Activated T-cell treated with anti-CD3 and anti-CD28 coated beads, Interleukin-2, amount 50 U/mL, for 24 hours (primary cell): ENCODE results near the gene ANXA3.

Experiments used
- DNase-seq: peaks from one replicate; pipeline ENCODE4 v3.0.0-alpha.2; 2020
- H3K27ac Mint-ChIP-seq: 2 replicates; pipeline ENCODE4 v1.8.0; 2020; ENCODE audit warnings: mild to moderate bottlenecking, mixed read lengths
- H3K27me3 Mint-ChIP-seq: 2 replicates; pipeline ENCODE4 v1.8.0; 2020; ENCODE audit warnings: mixed read lengths
- H3K36me3 Mint-ChIP-seq: 2 replicates; pipeline ENCODE4 v1.8.0; 2020; ENCODE audit warnings: low read depth, mixed read lengths
- H3K4me1 Mint-ChIP-seq: 2 replicates; pipeline ENCODE4 v1.8.0; 2020; ENCODE audit warnings: low read depth, mixed read lengths
- H3K4me3 Mint-ChIP-seq: 2 replicates; pipeline ENCODE4 v1.8.0; 2020; ENCODE audit warnings: mild to moderate bottlenecking, moderate library complexity, mixed read lengths
- H3K9me3 Mint-ChIP-seq: 2 replicates; pipeline ENCODE4 v1.8.0; 2020; ENCODE audit warnings: mixed read lengths

The ANXA3 gene

DNA sequence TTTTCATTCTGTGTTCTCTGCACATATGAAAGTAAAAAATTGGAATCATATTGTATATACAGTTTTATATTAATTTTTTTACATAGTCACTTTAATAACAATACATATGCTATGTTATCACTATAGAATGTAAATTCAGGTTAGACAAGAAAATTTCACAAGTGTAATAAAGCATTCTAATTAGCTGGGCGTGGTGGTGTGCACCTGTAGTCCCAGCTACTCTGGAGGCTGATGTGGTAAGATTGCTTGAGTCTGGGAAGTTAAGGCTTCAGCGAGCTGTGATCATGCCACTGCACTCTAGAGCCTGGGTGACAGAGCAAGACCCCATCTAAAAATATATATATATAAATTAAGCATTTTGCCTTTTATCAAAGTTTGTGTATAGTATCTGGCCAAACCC, 95.7 kb downstream of the ANXA3 start:
- Mint-ChIP-seq H3K36me3 (no peaks in the 10 kb centered on the region), H3K27me3 (no peaks in the 10 kb centered on the region), H3K4me1 (peaks cover 6% of the 10 kb centered on the region), H3K9me3 (no peaks in the 10 kb centered on the region), H3K4me3 (no peak overlapping the region), H3K27ac (no peak overlapping the region)
- no peak for DNase-seq

DNA sequence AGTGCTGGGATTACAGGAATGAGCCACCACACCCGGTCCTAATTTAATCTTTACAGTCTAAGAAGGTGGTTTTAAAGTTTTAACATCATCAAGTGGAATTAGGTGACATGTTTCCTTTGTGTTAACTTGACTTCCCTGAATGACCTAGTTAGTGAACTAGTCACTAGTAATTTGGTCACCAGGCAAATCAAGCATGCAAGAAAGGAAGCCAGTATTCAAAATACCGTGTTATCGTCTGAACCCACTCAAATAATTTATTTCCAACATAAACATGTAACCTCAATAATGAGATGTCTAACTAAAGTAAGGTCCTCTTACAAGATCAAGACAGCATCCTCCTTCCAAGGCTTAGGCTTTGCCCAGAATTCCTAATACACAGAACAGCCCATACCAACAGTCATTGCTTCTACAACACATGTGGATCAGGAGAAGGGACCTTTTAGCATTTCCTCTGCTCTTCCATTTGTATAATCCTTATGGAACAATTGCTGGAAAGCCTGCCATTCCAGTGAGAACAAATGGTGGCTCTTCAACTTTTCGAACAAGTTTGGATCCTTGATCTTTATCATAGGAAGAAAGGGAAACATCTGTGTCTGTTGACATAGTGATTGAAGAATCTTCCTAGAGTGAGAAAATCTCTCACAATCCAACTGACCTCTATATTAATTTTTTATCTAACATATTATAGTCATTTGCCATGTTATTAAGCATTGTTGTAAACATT, 97.2 kb downstream of the ANXA3 start:
- Mint-ChIP-seq H3K4me1 (peaks cover 8% of the 10 kb centered on the region), H3K36me3 (no peaks in the 10 kb centered on the region), H3K4me3 (no peak overlapping the region), H3K27me3 (no peaks in the 10 kb centered on the region), H3K27ac (no peak overlapping the region), H3K9me3 (no peaks in the 10 kb centered on the region)
- DNase-seq = no peak

DNA sequence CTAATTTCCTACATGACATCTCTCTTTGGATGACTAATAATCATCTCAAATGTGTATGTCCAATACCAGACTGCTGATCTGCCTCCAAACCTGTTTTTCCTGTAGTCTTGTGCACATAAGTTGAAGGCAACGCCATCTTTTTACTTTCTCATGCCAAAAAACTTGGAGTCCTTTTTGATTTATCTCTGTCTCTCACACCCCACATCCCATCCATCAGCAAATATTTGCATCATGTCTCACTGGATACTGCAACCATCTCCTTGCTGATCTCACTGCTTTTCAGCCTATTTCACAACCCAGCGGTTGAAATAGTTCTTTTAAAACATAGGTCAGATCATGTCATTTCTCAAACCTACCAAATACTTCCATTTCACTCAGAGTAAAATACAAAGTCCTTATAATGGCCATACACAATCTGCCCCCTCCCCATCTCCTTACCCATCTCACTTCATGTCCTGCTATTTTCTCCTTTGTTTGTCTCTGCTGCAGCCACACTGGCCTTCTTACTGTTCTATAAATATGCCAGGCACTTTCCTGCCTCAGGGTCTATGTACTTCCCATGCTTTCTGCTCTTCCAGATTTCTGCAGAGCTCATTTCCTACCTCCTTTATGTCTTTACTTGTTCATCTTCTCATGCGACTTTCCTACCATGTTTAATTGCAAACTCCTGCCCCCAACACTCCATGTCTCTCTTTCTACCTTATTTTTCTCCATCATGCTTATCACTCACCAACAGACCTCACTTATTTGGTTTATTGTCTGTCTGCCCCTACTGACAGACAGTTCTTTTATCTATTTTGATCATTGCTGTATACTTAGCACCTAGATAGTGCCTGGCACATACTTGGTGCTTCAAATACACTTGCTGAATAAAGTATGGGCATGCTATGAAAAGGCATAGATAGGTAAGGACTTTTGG, 98.8 kb downstream of the ANXA3 start:
- DNase-seq = no peak
- Mint-ChIP-seq H3K36me3 (no peaks in the 10 kb centered on the region), H3K27ac (no peak overlapping the region), H3K4me3 (no peak overlapping the region), H3K4me1 (peaks cover 8% of the 10 kb centered on the region), H3K27me3 (no peaks in the 10 kb centered on the region), H3K9me3 (no peaks in the 10 kb centered on the region)

DNA sequence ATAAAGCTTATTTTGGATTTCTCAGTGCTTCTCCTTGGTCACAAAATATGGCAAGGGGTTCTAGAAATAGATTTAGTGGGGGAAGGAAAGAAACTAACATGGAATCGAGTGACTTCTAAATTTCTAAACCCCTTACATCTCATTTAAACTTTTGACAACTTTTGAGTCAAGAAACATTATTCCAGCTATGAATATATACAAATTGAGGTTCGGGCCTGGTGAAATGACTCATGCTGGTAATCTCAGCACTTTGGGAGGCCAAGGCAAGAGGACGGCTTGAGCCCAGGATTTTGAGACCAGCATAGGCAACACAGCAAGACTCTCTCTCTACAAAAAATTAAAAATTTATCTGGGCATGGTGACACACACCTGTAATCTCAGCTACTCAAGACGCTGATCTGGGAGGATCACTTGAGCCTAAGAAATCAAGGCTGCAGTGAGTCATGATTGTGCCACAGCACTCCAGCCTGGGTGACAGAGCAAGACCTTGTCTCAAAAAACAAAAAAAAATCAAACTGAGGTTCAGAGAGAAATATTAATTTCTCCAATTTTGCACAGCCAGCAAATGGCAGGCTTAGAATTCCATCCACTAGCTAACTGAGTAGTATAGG, 99.8 kb downstream of the ANXA3 start:
- H3K9me3 Mint-ChIP-seq = no peaks in the 10 kb centered on the region
- no peak for DNase-seq
- no peak overlapping the region for H3K27ac Mint-ChIP-seq
- H3K36me3 Mint-ChIP-seq = no peaks in the 10 kb centered on the region
- H3K4me1 Mint-ChIP-seq = peaks cover 13% of the 10 kb centered on the region
- no peaks in the 10 kb centered on the region for H3K27me3 Mint-ChIP-seq
- H3K4me3 Mint-ChIP-seq = no peak overlapping the region

DNA sequence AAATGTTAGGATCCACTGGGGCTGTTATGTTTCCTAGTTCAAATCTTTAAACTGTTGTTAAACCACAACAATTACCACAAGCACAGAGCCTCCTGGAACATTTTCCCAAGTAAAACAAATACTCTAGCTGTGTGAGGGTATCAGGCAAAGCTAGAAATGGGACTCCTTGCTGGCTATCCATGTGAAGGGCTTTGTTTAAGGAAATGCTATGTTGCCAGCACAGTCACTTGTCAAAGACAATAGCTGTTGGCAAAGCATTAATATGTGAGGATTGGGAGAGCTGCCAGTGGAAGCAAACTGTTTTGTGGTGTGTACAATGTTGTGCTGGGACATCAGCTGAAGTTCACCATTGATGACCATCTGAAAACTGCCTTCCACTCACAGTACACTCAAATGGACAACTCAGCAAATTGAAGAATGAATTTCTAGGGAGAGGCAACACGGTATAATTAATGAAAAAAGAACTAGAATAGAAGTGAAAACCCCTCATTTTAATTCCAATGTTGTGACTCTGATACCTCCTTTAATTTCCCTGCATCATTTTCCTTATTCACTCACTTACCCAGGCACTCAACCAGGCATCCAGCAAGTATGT, 100.8 kb downstream of the ANXA3 start:
- H3K27ac Mint-ChIP-seq = no peak overlapping the region
- peaks cover 22% of the 10 kb centered on the region for H3K4me1 Mint-ChIP-seq
- H3K4me3 Mint-ChIP-seq = no peak overlapping the region
- H3K36me3 Mint-ChIP-seq = no peaks in the 10 kb centered on the region
- no peaks in the 10 kb centered on the region for H3K27me3 Mint-ChIP-seq
- H3K9me3 Mint-ChIP-seq = no peaks in the 10 kb centered on the region
- no peak for DNase-seq

DNA sequence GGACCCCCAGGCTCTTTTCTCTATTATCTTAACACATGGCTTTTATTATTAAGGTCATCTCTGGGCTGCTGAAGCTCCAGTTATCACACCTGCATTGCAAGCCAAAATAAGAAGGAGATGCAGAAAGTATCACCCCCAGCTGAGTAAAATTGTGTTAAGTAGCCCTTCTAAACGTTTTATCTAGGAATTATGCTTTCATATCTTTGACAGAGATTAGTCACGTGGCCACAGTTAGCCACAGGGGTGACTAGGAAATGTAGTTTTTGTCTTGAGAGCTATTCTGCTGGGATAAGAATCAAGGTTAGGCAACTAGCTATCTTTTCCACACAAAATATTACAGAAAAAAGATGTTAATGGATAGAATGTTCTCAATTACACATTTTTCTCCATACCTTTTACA, 102.1 kb downstream of the ANXA3 start:
- Mint-ChIP-seq H3K9me3 (no peaks in the 10 kb centered on the region), H3K4me3 (no peak overlapping the region), H3K27me3 (no peaks in the 10 kb centered on the region), H3K27ac (no peak overlapping the region), H3K4me1 (peaks cover 33% of the 10 kb centered on the region), H3K36me3 (no peaks in the 10 kb centered on the region)
- DNase-seq = no peak

DNA sequence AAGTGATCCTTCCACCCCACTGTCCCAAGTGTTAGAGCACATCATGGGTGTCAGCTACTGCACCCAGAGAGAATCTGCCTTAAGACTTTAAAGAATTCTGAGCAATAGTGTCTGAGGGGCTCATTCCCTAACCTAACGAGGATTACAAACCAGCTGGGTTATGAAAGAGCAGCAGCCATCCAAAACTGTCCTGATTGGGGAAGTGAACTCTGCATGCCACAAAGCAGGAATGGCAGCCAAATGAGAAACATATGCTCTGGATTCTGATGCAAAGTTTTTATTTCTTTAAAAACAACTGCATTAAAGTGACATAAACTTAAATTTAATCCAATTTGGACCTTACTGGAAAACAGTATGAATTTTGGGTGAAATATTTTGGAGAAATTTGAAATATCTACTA, 103.2 kb downstream of the ANXA3 start:
- Mint-ChIP-seq H3K9me3 (no peaks in the 10 kb centered on the region), H3K36me3 (no peaks in the 10 kb centered on the region), H3K27me3 (no peaks in the 10 kb centered on the region), H3K4me3 (no peak overlapping the region), H3K27ac (no peak overlapping the region), H3K4me1 (peaks cover 40% of the 10 kb centered on the region)
- no peak for DNase-seq

DNA sequence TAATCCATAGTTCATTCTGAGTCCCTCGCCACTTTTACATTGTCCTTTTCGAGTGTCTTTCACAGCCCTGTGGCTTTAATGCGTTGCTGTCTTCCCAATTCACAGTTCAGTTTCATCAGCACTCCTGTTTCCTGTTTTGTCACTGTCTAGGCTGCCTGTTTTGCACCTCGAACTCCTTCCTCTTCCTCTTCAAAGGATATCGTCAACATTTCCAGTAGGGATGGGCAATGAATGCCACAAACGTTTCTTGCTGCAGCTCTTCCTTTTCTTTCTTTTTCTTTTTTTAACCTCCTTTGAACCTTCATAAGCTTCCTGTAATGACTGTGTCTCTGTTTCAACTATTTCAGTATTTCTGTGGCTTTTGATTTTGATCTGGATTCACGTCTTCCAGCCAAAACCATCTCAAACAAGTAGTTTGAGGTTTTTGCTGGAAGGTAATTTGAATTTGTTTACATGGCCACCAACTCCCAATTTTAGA, 105.4 kb downstream of the ANXA3 start:
- Mint-ChIP-seq H3K4me1 (peaks cover 47% of the 10 kb centered on the region), H3K27ac (peak overlapping the region; percentile 79), H3K36me3 (no peaks in the 10 kb centered on the region), H3K9me3 (no peaks in the 10 kb centered on the region), H3K4me3 (peak overlapping the region; percentile 32), H3K27me3 (no peaks in the 10 kb centered on the region)
- DNase-seq = peak; percentile 36

DNA sequence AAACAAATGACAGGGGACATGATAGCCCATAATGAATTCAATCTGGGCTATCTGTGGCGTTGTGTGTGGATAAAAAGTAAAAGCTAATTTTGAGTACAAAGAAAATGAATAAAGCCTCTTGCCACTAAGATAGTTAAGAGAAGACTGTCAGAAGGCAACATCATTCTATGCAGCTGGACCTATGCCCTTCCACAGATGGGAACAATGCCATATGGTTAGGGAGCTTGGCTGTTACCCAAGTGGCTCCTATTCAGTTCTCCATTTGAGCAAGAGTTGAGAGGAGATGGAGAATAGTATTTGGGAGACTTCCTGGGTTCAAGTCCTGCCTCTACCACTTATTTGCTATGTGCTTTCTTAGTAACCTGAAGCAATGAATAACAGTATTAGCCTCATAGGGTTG, 107.7 kb downstream of the ANXA3 start:
- Mint-ChIP-seq H3K27me3 (no peaks in the 10 kb centered on the region), H3K9me3 (no peaks in the 10 kb centered on the region), H3K36me3 (no peaks in the 10 kb centered on the region), H3K27ac (no peak overlapping the region), H3K4me1 (peaks cover 53% of the 10 kb centered on the region), H3K4me3 (no peak overlapping the region)
- no peak for DNase-seq

DNA sequence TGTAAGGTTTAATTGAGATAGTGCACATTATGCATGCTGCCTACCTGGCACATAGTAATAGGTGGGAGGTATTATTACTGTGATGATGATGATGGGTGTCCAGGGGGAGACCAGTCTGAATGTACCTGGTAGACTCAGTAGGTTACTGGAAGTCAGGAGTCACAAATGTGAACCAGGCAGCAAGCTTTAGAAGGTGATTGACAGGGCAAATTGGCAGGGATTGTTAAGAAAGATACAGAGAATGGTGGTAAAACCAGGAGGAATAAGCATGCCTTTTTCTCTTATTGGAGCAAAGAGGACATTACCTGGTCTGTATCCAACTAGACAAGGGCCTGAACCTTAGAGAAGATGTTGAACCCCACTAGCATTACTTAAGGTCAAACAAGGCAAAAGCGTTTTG, 108.1 kb downstream of the ANXA3 start:
- Mint-ChIP-seq H3K27me3 (no peaks in the 10 kb centered on the region), H3K4me1 (peaks cover 54% of the 10 kb centered on the region), H3K36me3 (no peaks in the 10 kb centered on the region), H3K27ac (no peak overlapping the region), H3K9me3 (no peaks in the 10 kb centered on the region), H3K4me3 (no peak overlapping the region)
- DNase-seq = no peak
